ENCODE data around the gene RGMA. TPM values are rescaled to one million over a fixed set of nuclear protein-coding genes. Genes with fewer than 3 reads are reported as not detected.

The RGMA gene
- total RNA-seq, 2 donors from 2014 or later = 37.7 to 67.1 TPM

GRCh38 chr15:93057618-93058017 lies 31.4 kb downstream of the RGMA start:
- Histone ChIP-seq H3K27ac (ENCODE audit: low read depth, low read length) (no peak overlapping the region), H3K27me3 (ENCODE audit: control insufficient read depth, insufficient read depth, low read length, poor library complexity, severe bottlenecking) (no peaks in the 10 kb centered on the region), H3K4me3 (ENCODE audit: low read length) (no peak overlapping the region), H3K9ac (ENCODE audit: extremely low read depth, low read length, poor library complexity, severe bottlenecking) (no peak overlapping the region), H3K4me1 (ENCODE audit: control insufficient read depth, insufficient read depth, low read length) (peaks cover 13% of the 10 kb centered on the region), H3K36me3 (ENCODE audit: control insufficient read depth, insufficient read depth, low read length) (peaks cover 49% of the 10 kb centered on the region), H3K9me3 (ENCODE audit: control insufficient read depth, low read length) (no peaks in the 10 kb centered on the region)
- H3K4me1 Mint-ChIP-seq = peaks cover 34% of the 10 kb centered on the region
- DNase-seq = no peak
- peaks cover 59% of the 10 kb centered on the region for H3K36me3 Mint-ChIP-seq (ENCODE audit: low read depth)
- no peak overlapping the region for H3K4me3 Mint-ChIP-seq
- no peak overlapping the region for H3K27ac Mint-ChIP-seq
- H3K27me3 Mint-ChIP-seq (ENCODE audit: insufficient read depth) = no peaks in the 10 kb centered on the region
- no peak for TF ChIP-seq CTCF (conservative IDR thresholded peaks at IDR 0.05)
- WGBS, 2 experiments (ENCODE audit: insufficient coverage in 1 of 2, insufficient read length in 1 of 2) = 89 to 100% methylated on average over 3 to 8 of the region's 8 CpGs
- no peaks in the 10 kb centered on the region for H3K9me3 Mint-ChIP-seq

- peaks cover 67% of the 10 kb centered on the region for H3K36me3 Mint-ChIP-seq (ENCODE audit: low read depth)
- no peaks in the 10 kb centered on the region for H3K27me3 ChIP-seq (ENCODE audit: control insufficient read depth, insufficient read depth, low read length, poor library complexity, severe bottlenecking)
- no peak overlapping the region for H3K27ac ChIP-seq (ENCODE audit: low read depth, low read length)
Observed at GRCh38 chr15:93056836-93057235, 32.2 kb downstream of the RGMA start.

GRCh38 chr15:93055211-93055610 lies 33.8 kb downstream of the RGMA start:
- Mint-ChIP-seq H3K9me3 (no peaks in the 10 kb centered on the region), H3K4me1 (peaks cover 13% of the 10 kb centered on the region), H3K27me3 (ENCODE audit: insufficient read depth) (no peaks in the 10 kb centered on the region), H3K27ac (no peak overlapping the region), H3K36me3 (ENCODE audit: low read depth) (peaks cover 69% of the 10 kb centered on the region), H3K4me3 (no peak overlapping the region)
- peaks cover 3% of the 10 kb centered on the region for H3K4me1 ChIP-seq (ENCODE audit: control insufficient read depth, insufficient read depth, low read length)
- 95% methylated on average over 8 to 11 of the region's 11 CpGs for WGBS, 2 experiments (ENCODE audit: insufficient coverage in 1 of 2, insufficient read length in 1 of 2)
- H3K27ac ChIP-seq (ENCODE audit: low read depth, low read length) = no peak overlapping the region
- TF ChIP-seq CTCF (conservative IDR thresholded peaks at IDR 0.05) = no peak
- no peak overlapping the region for H3K4me3 ChIP-seq (ENCODE audit: low read length)
- H3K9me3 ChIP-seq (ENCODE audit: control insufficient read depth, low read length) = no peaks in the 10 kb centered on the region
- H3K27me3 ChIP-seq (ENCODE audit: control insufficient read depth, insufficient read depth, low read length, poor library complexity, severe bottlenecking) = no peaks in the 10 kb centered on the region
- H3K9ac ChIP-seq (ENCODE audit: extremely low read depth, low read length, poor library complexity, severe bottlenecking) = no peak overlapping the region
- H3K36me3 ChIP-seq (ENCODE audit: control insufficient read depth, insufficient read depth, low read length) = peaks cover 60% of the 10 kb centered on the region
- DNase-seq = no peak

More at GRCh38 chr15:93056836-93057235, 32.2 kb downstream of the RGMA start:
- Histone ChIP-seq H3K36me3 (ENCODE audit: control insufficient read depth, insufficient read depth, low read length) (peaks cover 54% of the 10 kb centered on the region), H3K9me3 (ENCODE audit: control insufficient read depth, low read length) (no peaks in the 10 kb centered on the region), H3K9ac (ENCODE audit: extremely low read depth, low read length, poor library complexity, severe bottlenecking) (no peak overlapping the region), H3K4me1 (ENCODE audit: control insufficient read depth, insufficient read depth, low read length) (peaks cover 13% of the 10 kb centered on the region), H3K4me3 (ENCODE audit: low read length) (no peak overlapping the region)
- H3K4me1 Mint-ChIP-seq = peaks cover 28% of the 10 kb centered on the region
- DNase-seq = no peak
- H3K27me3 Mint-ChIP-seq (ENCODE audit: insufficient read depth) = no peaks in the 10 kb centered on the region
- H3K4me3 Mint-ChIP-seq = no peak overlapping the region
- no peak for TF ChIP-seq CTCF (conservative IDR thresholded peaks at IDR 0.05)
- no peaks in the 10 kb centered on the region for H3K9me3 Mint-ChIP-seq
- WGBS, 2 experiments (ENCODE audit: insufficient coverage in 1 of 2, insufficient read length in 1 of 2) = 80 to 100% methylated on average over 4 to 7 of the region's 7 CpGs
- H3K27ac Mint-ChIP-seq = no peak overlapping the region

Measured in endodermal cell (in vitro differentiated cells).